Suprapubic skin (tissue), 4 donors: ENCODE data around the gene NKAIN2. TPM values are rescaled to one million over a fixed set of nuclear protein-coding genes. Genes with fewer than 3 reads are reported as not detected.

Experiments
- DNase-seq, 2 donors: peaks; one replicate each; pipeline ENCODE4 v3.0.0-alpha.2; 2019; ENCODE audit warnings: low spot score in 2 of 2
- H3K27ac ChIP-seq: fragments of 200-600 bp; sonication (generic); one replicate; pipeline ENCODE4 v1.5.1; 2019
- H3K27me3 ChIP-seq: fragments of 200-600 bp; sonication (generic); one replicate; pipeline ENCODE4 v1.5.1; 2019
- H3K36me3 ChIP-seq: fragments of 200-600 bp; sonication (generic); one replicate; pipeline ENCODE4 v1.5.1; 2019
- H3K4me1 ChIP-seq: fragments of 200-600 bp; sonication (generic); one replicate; pipeline ENCODE4 v1.5.1; 2019
- H3K4me3 ChIP-seq: fragments of 200-600 bp; sonication (generic); one replicate; pipeline ENCODE4 v1.5.1; 2019; ENCODE audit warnings: mild to moderate bottlenecking
- H3K9me3 ChIP-seq: fragments of 200-600 bp; sonication (generic); one replicate; pipeline ENCODE4 v1.5.1; 2019
- EP300 ChIP-seq: sonication (generic); formaldehyde crosslinking; IDR thresholded peaks from one replicate; pipeline ENCODE4 v1.6.1; 2017; ENCODE audit warnings: antibody characterized with exemption
- POLR2A ChIP-seq, 2 donors: fragments of 450-650 bp; IDR thresholded peaks; one replicate each; pipeline ENCODE4 v1.6.1; 2017; ENCODE audit warnings: antibody characterized with exemption in 2 of 2, mild to moderate bottlenecking in 2 of 2, moderate library complexity in 2 of 2
- POLR2AphosphoS5 ChIP-seq, 3 donors: sonication (generic); formaldehyde crosslinking; IDR thresholded peaks; one replicate each; pipeline ENCODE4 v1.6.1; 2017; ENCODE audit warnings: antibody characterized with exemption in 3 of 3
- WGBS: methylation state at CpG from one replicate; pipeline ENCODE4 v1.1.5; 2018; 5-methylcytosine and 5-hydroxymethylcytosine counted together
- total RNA-seq, 4 donors: library from RNA; depleted of rRNA; stranded (reverse); fragments of >200 nt; gene quantifications; one replicate each; pipeline ENCODE4 v1.1.0, GENCODE V29; 2016
- TF ChIP-seq, protein P1 (sequence below), 2 donors: fragments of 200-600 bp in 1 of 2; fragments of 450-650 bp in 1 of 2; sonication (generic) in 1 of 2; IDR thresholded peaks; one replicate each; pipeline ENCODE4 v1.5.1; 2016 to 2019; ENCODE audit warnings: antibody characterized with exemption in 2 of 2, mild to moderate bottlenecking in 1 of 2, moderate library complexity in 1 of 2

NKAIN2 gene
- under 1 TPM in 1 of 4 donors, not detected in 3; 0.40 TPM for total RNA-seq

DNA sequence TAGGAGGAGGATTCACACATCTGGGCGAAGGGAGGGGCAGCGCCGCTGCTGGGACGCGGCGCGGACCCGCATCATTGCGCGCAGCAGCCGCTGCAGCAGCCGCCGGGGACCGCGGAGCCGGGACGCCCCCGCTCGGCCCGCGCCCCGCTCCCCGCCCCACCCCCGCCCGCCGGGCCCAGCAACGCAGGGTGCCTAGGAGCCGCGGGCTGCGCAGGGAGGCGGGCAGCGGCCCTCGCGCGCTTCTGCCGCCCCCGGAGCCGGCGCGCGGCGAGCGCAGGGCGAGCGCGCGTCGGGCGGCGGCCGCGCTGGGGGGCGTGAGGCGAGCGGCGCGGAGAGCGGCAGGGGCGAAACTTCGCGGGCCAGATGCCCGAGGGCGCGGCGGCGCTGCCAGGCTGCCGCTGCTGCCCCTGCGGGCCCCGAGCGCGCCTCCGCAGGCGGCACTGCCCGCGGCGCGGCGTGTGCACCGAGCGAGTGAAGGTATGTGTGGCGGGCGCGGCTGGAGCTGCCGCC, at the start of gene NKAIN2:
NKAIN2 (plus strand) TSS at position 362 of the 510 bp plus-strand sequence.
- no peak for DNase-seq
- no CpG with 5 or more reads among the region's 84 CpGs for WGBS
- TF ChIP-seq, protein P1, sequence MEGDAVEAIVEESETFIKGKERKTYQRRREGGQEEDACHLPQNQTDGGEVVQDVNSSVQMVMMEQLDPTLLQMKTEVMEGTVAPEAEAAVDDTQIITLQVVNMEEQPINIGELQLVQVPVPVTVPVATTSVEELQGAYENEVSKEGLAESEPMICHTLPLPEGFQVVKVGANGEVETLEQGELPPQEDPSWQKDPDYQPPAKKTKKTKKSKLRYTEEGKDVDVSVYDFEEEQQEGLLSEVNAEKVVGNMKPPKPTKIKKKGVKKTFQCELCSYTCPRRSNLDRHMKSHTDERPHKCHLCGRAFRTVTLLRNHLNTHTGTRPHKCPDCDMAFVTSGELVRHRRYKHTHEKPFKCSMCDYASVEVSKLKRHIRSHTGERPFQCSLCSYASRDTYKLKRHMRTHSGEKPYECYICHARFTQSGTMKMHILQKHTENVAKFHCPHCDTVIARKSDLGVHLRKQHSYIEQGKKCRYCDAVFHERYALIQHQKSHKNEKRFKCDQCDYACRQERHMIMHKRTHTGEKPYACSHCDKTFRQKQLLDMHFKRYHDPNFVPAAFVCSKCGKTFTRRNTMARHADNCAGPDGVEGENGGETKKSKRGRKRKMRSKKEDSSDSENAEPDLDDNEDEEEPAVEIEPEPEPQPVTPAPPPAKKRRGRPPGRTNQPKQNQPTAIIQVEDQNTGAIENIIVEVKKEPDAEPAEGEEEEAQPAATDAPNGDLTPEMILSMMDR (IDR thresholded peaks at IDR 0.05): no peak
- no peak for TF ChIP-seq EP300
- no peak for TF ChIP-seq POLR2A (IDR thresholded peaks at IDR 0.05)
- TF ChIP-seq POLR2AphosphoS5 (IDR thresholded peaks at IDR 0.05): no peak
- no peaks in the 10 kb centered on the region for H3K9me3 ChIP-seq
- peaks cover 70% of the 10 kb centered on the region for H3K27me3 ChIP-seq
- H3K36me3 ChIP-seq: no peaks in the 10 kb centered on the region
- peaks cover 16% of the 10 kb centered on the region for H3K4me1 ChIP-seq
- H3K4me3 ChIP-seq: peak within 1 kb of the TSS; percentile 56
- H3K27ac ChIP-seq: no peak within 1 kb of the TSS

DNA sequence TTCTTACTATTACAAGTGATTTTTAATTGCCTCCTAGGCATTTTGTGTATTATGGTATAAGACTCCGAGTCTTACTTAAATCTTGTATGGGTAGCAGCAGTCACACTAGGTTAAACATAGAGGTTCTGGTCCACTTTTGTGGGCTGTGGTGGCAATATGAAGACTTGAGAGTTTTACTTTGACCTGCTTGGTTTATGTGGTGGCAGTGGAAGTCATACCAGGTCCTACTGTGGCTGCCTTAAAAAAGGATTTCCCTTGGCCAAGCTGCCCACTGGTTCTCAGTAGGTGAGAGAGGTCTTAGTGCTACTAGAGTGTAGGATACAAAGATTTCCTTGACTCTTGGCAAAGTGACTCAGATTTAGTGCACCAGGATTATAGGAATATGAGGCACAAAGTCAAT, 44.2 kb upstream of the NKAIN2 start:
- Histone ChIP-seq H3K27me3 (no peaks in the 10 kb centered on the region), H3K4me1 (no peaks in the 10 kb centered on the region), H3K9me3 (no peaks in the 10 kb centered on the region), H3K27ac (no peak overlapping the region), H3K36me3 (no peaks in the 10 kb centered on the region), H3K4me3 (no peak overlapping the region)
- DNase-seq: no peak
- no peak for TF ChIP-seq EP300
- no peak for TF ChIP-seq POLR2A (IDR thresholded peaks at IDR 0.05)
- TF ChIP-seq, protein P1 (IDR thresholded peaks at IDR 0.05): no peak
- no peak for TF ChIP-seq POLR2AphosphoS5 (IDR thresholded peaks at IDR 0.05)
- 89% methylated on average over 1 of the region's 1 CpG for WGBS

- Histone ChIP-seq H3K9me3 (no peaks in the 10 kb centered on the region), H3K36me3 (no peaks in the 10 kb centered on the region), H3K27ac (no peak overlapping the region), H3K27me3 (no peaks in the 10 kb centered on the region), H3K4me1 (no peaks in the 10 kb centered on the region), H3K4me3 (no peak overlapping the region)
- DNase-seq: no peak
- WGBS: 64% methylated on average over 1 of the region's 1 CpG
- TF ChIP-seq POLR2AphosphoS5 (IDR thresholded peaks at IDR 0.05) (no peak), EP300 (no peak), POLR2A (IDR thresholded peaks at IDR 0.05) (no peak)
- TF ChIP-seq, protein P1 (IDR thresholded peaks at IDR 0.05): no peak
Measured at GRCh38 chr6:123763904-123764303, 39.8 kb upstream of the NKAIN2 start.

- DNase-seq: no peak
- H3K27me3 ChIP-seq: no peaks in the 10 kb centered on the region
- 65% methylated on average over 2 of the region's 2 CpGs for WGBS
- no peak overlapping the region for H3K4me3 ChIP-seq
- no peaks in the 10 kb centered on the region for H3K4me1 ChIP-seq
- TF ChIP-seq, protein P1 (IDR thresholded peaks at IDR 0.05): no peak
- H3K27ac ChIP-seq: no peak overlapping the region
- no peaks in the 10 kb centered on the region for H3K9me3 ChIP-seq
- no peaks in the 10 kb centered on the region for H3K36me3 ChIP-seq
Measured at GRCh38 chr6:123764722-123765121, 38.9 kb upstream of the NKAIN2 start.

DNA sequence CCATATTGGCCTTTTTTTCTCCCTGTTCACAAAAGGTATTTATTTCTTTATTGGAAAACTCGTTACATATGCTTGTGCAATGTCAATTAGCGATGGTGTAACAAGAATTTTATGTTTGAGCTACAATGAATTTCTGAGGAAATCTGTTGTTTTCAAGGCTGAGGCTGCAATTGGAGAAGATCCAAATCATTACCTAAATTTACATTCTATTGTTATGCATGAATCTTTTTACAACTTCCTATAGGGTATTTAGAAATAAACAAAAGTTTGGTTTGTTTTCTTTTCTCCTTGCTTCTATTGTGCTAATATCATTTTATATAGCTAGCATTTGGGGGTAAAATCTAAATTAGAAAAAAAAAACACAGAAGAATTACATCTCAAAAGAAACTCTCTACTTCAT, 34.7 kb upstream of the NKAIN2 start:
- DNase-seq: no peak
- 63% methylated on average over 2 of the region's 2 CpGs for WGBS
- Histone ChIP-seq H3K4me1 (no peaks in the 10 kb centered on the region), H3K27me3 (no peaks in the 10 kb centered on the region), H3K36me3 (no peaks in the 10 kb centered on the region), H3K4me3 (no peak overlapping the region), H3K9me3 (no peaks in the 10 kb centered on the region), H3K27ac (no peak overlapping the region)
- TF ChIP-seq POLR2A (IDR thresholded peaks at IDR 0.05) (no peak), POLR2AphosphoS5 (IDR thresholded peaks at IDR 0.05) (no peak), EP300 (no peak)
- TF ChIP-seq, protein P1 (IDR thresholded peaks at IDR 0.05): no peak
